CD14-positive monocyte (primary cell): Measurements from ENCODE around the gene SLC22A23. TPM values are rescaled to one million over a fixed set of nuclear protein-coding genes. Genes with fewer than 3 reads are reported as not detected.

Experiments
- DNase-seq, 3 donors: peaks; one replicate each; pipeline ENCODE4 v3.0.0-alpha.2; 2011 to 2022
- H2AFZ ChIP-seq: 2 replicates; pipeline ENCODE4 v1.6.0; 2012; ENCODE audit warnings: mild to moderate bottlenecking, low read depth, low read length, inconsistent platforms; ENCODE audit not compliant: insufficient read depth, poor library complexity, severe bottlenecking
- H3K27ac ChIP-seq, 2 donors: 1 replicate in 1 of 2; 2 replicates in 1 of 2; pipeline ENCODE4 v1.5.1; 2012 to 2013; ENCODE audit warnings: low read length in 2 of 2, control low read depth in 1 of 2, inconsistent platforms in 1 of 2, low read depth in 1 of 2, mild to moderate bottlenecking in 1 of 2
- H3K27me3 ChIP-seq, 2 donors: one replicate each; pipeline versions ENCODE4 v1.6.0 to v1.6.1; 2011 to 2013; ENCODE audit warnings: low read length in 2 of 2; ENCODE audit not compliant: control insufficient read depth in 2 of 2, insufficient read depth in 2 of 2
- H3K36me3 ChIP-seq, 2 donors: replicated peaks in 1 of 2; 1 replicate in 1 of 2; 2 replicates in 1 of 2; pipeline versions ENCODE4 v1.5.1 to v1.6.1; 2012 to 2013; ENCODE audit warnings: low read length in 2 of 2, control low read depth in 1 of 2, inconsistent platforms in 1 of 2, mild to moderate bottlenecking in 1 of 2; ENCODE audit not compliant: insufficient read depth in 2 of 2, control insufficient read depth in 1 of 2
- H3K4me1 ChIP-seq, 2 donors: 1 replicate in 1 of 2; 2 replicates in 1 of 2; pipeline versions ENCODE4 v1.5.1 to v1.6.1; 2012 to 2013; ENCODE audit warnings: low read length in 2 of 2, control low read depth in 1 of 2, inconsistent platforms in 1 of 2, mild to moderate bottlenecking in 1 of 2, moderate library complexity in 1 of 2; ENCODE audit not compliant: insufficient read depth in 2 of 2, control insufficient read depth in 1 of 2
- H3K4me2 ChIP-seq: replicated peaks from 2 replicates; pipeline ENCODE3; 2012; ENCODE audit warnings: low read length, moderate library complexity, mild to moderate bottlenecking; ENCODE audit not compliant: poor library complexity, severe bottlenecking; ENCODE audit errors: extremely low read depth
- H3K4me3 ChIP-seq, 3 experiments: fragments of 200-600 bp in 1 of 3; sonication (generic) in 1 of 3; replicated peaks in 1 of 3; 1 replicate in 2 of 3; 2 replicates in 1 of 3; pipeline ENCODE4 v1.5.1; 2011 to 2013; ENCODE audit warnings: low read length in 3 of 3, mild to moderate bottlenecking in 3 of 3, control low read depth in 2 of 3, low read depth in 2 of 3, inconsistent platforms in 1 of 3, moderate library complexity in 1 of 3
- H3K79me2 ChIP-seq: 2 replicates; pipeline ENCODE4 v1.6.0; 2012; ENCODE audit warnings: mild to moderate bottlenecking, control low read depth, inconsistent platforms, low read length, moderate library complexity; ENCODE audit not compliant: insufficient read depth
- H3K9ac ChIP-seq: 2 replicates; pipeline ENCODE4 v1.6.0; 2017; ENCODE audit warnings: low read length, mild to moderate bottlenecking; ENCODE audit not compliant: insufficient read depth, poor library complexity, severe bottlenecking
- H3K9me3 ChIP-seq, 2 donors: replicated peaks in 1 of 2; 1 replicate in 1 of 2; 2 replicates in 1 of 2; pipeline versions ENCODE4 v1.5.1 to v1.6.1; 2012 to 2013; ENCODE audit warnings: low read length in 2 of 2, control low read depth in 1 of 2; ENCODE audit not compliant: control insufficient read depth in 1 of 2, insufficient read depth in 1 of 2
- H4K20me1 ChIP-seq: 2 replicates; pipeline ENCODE4 v1.6.0; 2012; ENCODE audit warnings: mild to moderate bottlenecking, low read length, control low read depth, moderate library complexity; ENCODE audit not compliant: insufficient read depth
- H3K27ac Mint-ChIP-seq, 7 donors: one replicate each; pipeline ENCODE4 v1.8.0; 2020; ENCODE audit warnings: mild to moderate bottlenecking in 7 of 7, mixed read lengths in 7 of 7, moderate library complexity in 6 of 7, inconsistent platforms in 2 of 7
- H3K27me3 Mint-ChIP-seq, 3 donors: one replicate each; pipeline ENCODE4 v1.8.0; 2021 to 2022; ENCODE audit warnings: low read depth in 3 of 3, mild to moderate bottlenecking in 3 of 3, mixed read lengths in 3 of 3, moderate library complexity in 3 of 3, inconsistent platforms in 1 of 3
- H3K36me3 Mint-ChIP-seq, 2 donors: one replicate each; pipeline ENCODE4 v1.8.0; 2020; ENCODE audit warnings: mixed read lengths in 2 of 2, inconsistent platforms in 1 of 2, mild to moderate bottlenecking in 1 of 2
- H3K4me1 Mint-ChIP-seq: one replicate; pipeline ENCODE4 v1.8.0; 2020; ENCODE audit warnings: mild to moderate bottlenecking, mixed read lengths
- H3K4me3 Mint-ChIP-seq, 2 donors: one replicate each; pipeline ENCODE4 v1.8.0; 2020; ENCODE audit warnings: mild to moderate bottlenecking in 2 of 2, mixed read lengths in 2 of 2, moderate library complexity in 1 of 2
- H3K9me3 Mint-ChIP-seq, 7 donors: one replicate each; pipeline ENCODE4 v1.8.0; 2020 to 2022; ENCODE audit warnings: mixed read lengths in 7 of 7, mild to moderate bottlenecking in 6 of 7, moderate library complexity in 6 of 7, inconsistent platforms in 2 of 7
- CTCF ChIP-seq: fragments of 200-600 bp; IDR thresholded peaks from one replicate; pipeline ENCODE4 v1.8.0; 2022; ENCODE audit warnings: antibody characterized with exemption, mild to moderate bottlenecking
- WGBS: methylation state at CpG from one replicate; pipeline ENCODE4 v1.1.5; 2013; ENCODE audit warnings: missing lambda C conversion rate; ENCODE audit not compliant: insufficient coverage; 5-methylcytosine and 5-hydroxymethylcytosine counted together
- intact Hi-C, 2 donors: fragments of 100-400 bp; cut with micrococcal nuclease; formaldehyde crosslinking; loops; one replicate each; pipeline versions ENCODE4 v1.15.0 to v1.15.1; 2023
- polyA plus RNA-seq, 3 donors: library from polyadenylated mRNA; depleted of rRNA in 1 of 3; unstranded in 2 of 3; stranded (reverse) in 1 of 3; fragments of 300-500 nt in 2 of 3; fragments of >200 nt in 1 of 3; fragmentation: Illumina TruSeq in 2 of 3; gene quantifications; 1 replicate in 2 of 3; 2 replicates in 1 of 3; pipeline ENCODE4 v1.2.3, GENCODE V29; 2012 to 2021

SLC22A23 gene
- polyA plus RNA-seq, 3 donors: 0.08 TPM; not detected in 2

GRCh38 chr6:3293271-3294155, 163.3 kb downstream of the SLC22A23 start:
- Histone ChIP-seq H3K9me3 (no peaks in the 10 kb centered on the region), H3K27me3 (no peaks in the 10 kb centered on the region), H3K4me2 (no peak overlapping the region), H3K27ac (no peak overlapping the region), H4K20me1 (no peaks in the 10 kb centered on the region), H3K4me1 (no peaks in the 10 kb centered on the region), H2AFZ (no peak overlapping the region), H3K4me3 (no peak overlapping the region), H3K36me3 (no peaks in the 10 kb centered on the region), H3K79me2 (no peaks in the 10 kb centered on the region), H3K9ac (no peak overlapping the region)
- intact Hi-C loops: no loop called here
- H3K4me1 Mint-ChIP-seq: no peaks in the 10 kb centered on the region
- TF ChIP-seq CTCF: no peak
- H3K36me3 Mint-ChIP-seq: no peaks in the 10 kb centered on the region
- no peak overlapping the region for H3K27ac Mint-ChIP-seq
- peaks cover 3 to 6% (median 4%) of the 10 kb centered on the region in 3 donors for H3K27me3 Mint-ChIP-seq
- 98% methylated on average over 16 of the region's 26 CpGs for WGBS
- peaks cover 0 to 1% (median 0%) of the 10 kb centered on the region in 7 donors for H3K9me3 Mint-ChIP-seq
- no peak overlapping the region for H3K4me3 Mint-ChIP-seq
- DNase-seq: no peak

GRCh38 chr6:3292431-3293197, 164.2 kb downstream of the SLC22A23 start:
- Mint-ChIP-seq H3K4me1 (no peaks in the 10 kb centered on the region), H3K4me3 (no peak overlapping the region), H3K27me3 (peaks cover 2 to 7% (median 4%) of the 10 kb centered on the region in 3 donors), H3K27ac (no peak overlapping the region), H3K36me3 (no peaks in the 10 kb centered on the region), H3K9me3 (peaks cover 0 to 1% (median 0%) of the 10 kb centered on the region in 7 donors)
- Histone ChIP-seq H3K36me3 (no peaks in the 10 kb centered on the region), H3K79me2 (no peaks in the 10 kb centered on the region), H2AFZ (no peak overlapping the region), H3K9ac (no peak overlapping the region), H3K4me1 (no peaks in the 10 kb centered on the region), H3K27ac (no peak overlapping the region), H3K4me2 (no peak overlapping the region), H3K9me3 (no peaks in the 10 kb centered on the region), H4K20me1 (no peaks in the 10 kb centered on the region), H3K4me3 (no peak overlapping the region), H3K27me3 (no peaks in the 10 kb centered on the region)
- 97% methylated on average over 24 of the region's 32 CpGs for WGBS
- TF ChIP-seq CTCF: no peak
- intact Hi-C loops: no loop called here
- no peak for DNase-seq
